Measurements from ENCODE around the gene ANKS1A.

- TF ChIP-seq REST (IDR thresholded peaks at IDR 0.05; ENCODE audit: low read depth) = no peak
- no peak for TF ChIP-seq CREB1 (IDR thresholded peaks at IDR 0.05; ENCODE audit: low read depth)
- TF ChIP-seq TAF1 (IDR thresholded peaks at IDR 0.05; ENCODE audit: low read depth) = no peak
- no peak for TF ChIP-seq MAX (IDR thresholded peaks at IDR 0.05)
- TF ChIP-seq EP300 (IDR thresholded peaks at IDR 0.05; ENCODE audit: borderline replicate concordance) = no peak
- TF ChIP-seq USF1 (IDR thresholded peaks at IDR 0.05) = no peak
- TF ChIP-seq YY1 (IDR thresholded peaks at IDR 0.05; ENCODE audit: low read depth) = no peak
- TF ChIP-seq RAD21 (IDR thresholded peaks at IDR 0.05; ENCODE audit: low read depth) = no peak
- no peak for TF ChIP-seq ZBTB7A (IDR thresholded peaks at IDR 0.05; ENCODE audit: low read depth)
- TF ChIP-seq TEAD4 (IDR thresholded peaks at IDR 0.05) = no peak
- TF ChIP-seq FOXM1 (IDR thresholded peaks at IDR 0.05; ENCODE audit: borderline replicate concordance, low read depth) = no peak
- no peak for TF ChIP-seq CEBPB (IDR thresholded peaks at IDR 0.05)
- no peak for TF ChIP-seq TCF12 (IDR thresholded peaks at IDR 0.05; ENCODE audit: low read depth)
Observed at GRCh38 chr6:34858681-34859080, 30.4 kb upstream of the ANKS1A start.
